MM.1S (cell line): ENCODE measurements around the gene DLG5.

Source experiments
- DNase-seq: peaks from one replicate; pipeline ENCODE4 v3.0.0-alpha.2; 2015
- H2AFZ ChIP-seq: fragments of 300-600 bp; sonication (generic); 2 replicates; pipeline ENCODE4 v1.6.0; 2016; ENCODE audit warnings: antibody characterized with exemption, low read length
- H3F3A ChIP-seq: fragments of 300-600 bp; sonication (generic); 2 replicates; pipeline ENCODE4 v1.6.1; 2016; ENCODE audit warnings: mild to moderate bottlenecking, antibody characterized with exemption, low read length, moderate library complexity, mixed read lengths; ENCODE audit not compliant: insufficient read depth
- H3K27ac ChIP-seq: fragments of 300-600 bp; sonication (generic); 2 replicates; pipeline ENCODE4 v1.5.1; 2016; ENCODE audit warnings: mild to moderate bottlenecking, low read length
- H3K27me3 ChIP-seq: fragments of 300-600 bp; sonication (generic); replicated peaks from 2 replicates; pipeline ENCODE4 v1.6.0; 2016; ENCODE audit warnings: low read length; ENCODE audit not compliant: insufficient read depth
- H3K36me3 ChIP-seq: fragments of 300-600 bp; sonication (generic); replicated peaks from 2 replicates; pipeline ENCODE4 v1.6.1; 2016; ENCODE audit warnings: mild to moderate bottlenecking, low read length, mixed read lengths; ENCODE audit not compliant: insufficient read depth
- H3K4me1 ChIP-seq: fragments of 300-600 bp; sonication (generic); 2 replicates; pipeline ENCODE4 v1.6.1; 2016; ENCODE audit warnings: low read length, mixed read lengths
- H3K4me2 ChIP-seq: fragments of 300-600 bp; sonication (generic); 2 replicates; pipeline ENCODE4 v1.6.0; 2016; ENCODE audit warnings: low read depth, low read length
- H3K4me3 ChIP-seq: fragments of 300-600 bp; sonication (generic); 2 replicates; pipeline ENCODE4 v1.5.1; 2016; ENCODE audit warnings: low read length, mixed read lengths
- H3K79me2 ChIP-seq: fragments of 300-600 bp; sonication (generic); 2 replicates; pipeline ENCODE4 v1.6.1; 2016; ENCODE audit warnings: mixed run types, low read length, mixed read lengths
- H3K9ac ChIP-seq: fragments of 300-600 bp; sonication (generic); 2 replicates; pipeline ENCODE4 v1.6.1; 2016; ENCODE audit warnings: low read length, mixed read lengths
- H3K9me2 ChIP-seq: fragments of 300-600 bp; sonication (generic); replicated peaks from 2 replicates; pipeline ENCODE4 v1.6.1; 2016; ENCODE audit warnings: mild to moderate bottlenecking, low read length, mixed read lengths; ENCODE audit not compliant: insufficient read depth
- H3K9me3 ChIP-seq: fragments of 300-600 bp; sonication (generic); replicated peaks from 2 replicates; pipeline ENCODE4 v1.6.1; 2016; ENCODE audit warnings: mild to moderate bottlenecking, low read length, mixed read lengths; ENCODE audit not compliant: insufficient read depth
- H4K20me1 ChIP-seq: fragments of 300-600 bp; sonication (generic); 2 replicates; pipeline ENCODE4 v1.6.1; 2016; ENCODE audit warnings: mild to moderate bottlenecking, low read length, moderate library complexity, mixed read lengths; ENCODE audit not compliant: insufficient read depth
- CTCF ChIP-seq: fragments of 300-600 bp; sonication (generic); IDR thresholded peaks from 2 replicates; pipeline ENCODE4 v1.5.1; 2016; ENCODE audit warnings: antibody characterized with exemption, low read length, mixed read lengths
- EZH2 ChIP-seq: fragments of 300-600 bp; sonication (generic); optimal IDR thresholded peaks from 2 replicates; pipeline ENCODE3; 2017; ENCODE audit warnings: low read depth, mild to moderate bottlenecking, antibody characterized with exemption, low read length, mixed read lengths
- EZH2phosphoT487 ChIP-seq: fragments of 300-600 bp; sonication (generic); IDR thresholded peaks from 2 replicates; pipeline ENCODE4 v1.6.1; 2018; ENCODE audit warnings: antibody characterized with exemption, low read length

DLG5 gene

GRCh38 chr10:77792155-77792554 is 134.4 kb downstream of the DLG5 start:
- H3K27ac ChIP-seq = no peak overlapping the region
- no peak overlapping the region for H3K9ac ChIP-seq
- no peak for DNase-seq
- H3K36me3 ChIP-seq = no peaks in the 10 kb centered on the region
- no peaks in the 10 kb centered on the region for H3K9me3 ChIP-seq
- H3K4me1 ChIP-seq = no peaks in the 10 kb centered on the region
- no peaks in the 10 kb centered on the region for H3K27me3 ChIP-seq
- no peak overlapping the region for H3K4me3 ChIP-seq
- TF ChIP-seq EZH2 (no peak), EZH2phosphoT487 (no peak), CTCF (no peak)
- no peak overlapping the region for H2AFZ ChIP-seq
- H3K79me2 ChIP-seq = no peaks in the 10 kb centered on the region
- H3F3A ChIP-seq = no peaks in the 10 kb centered on the region
- no peaks in the 10 kb centered on the region for H3K9me2 ChIP-seq
- H4K20me1 ChIP-seq = no peaks in the 10 kb centered on the region
- no peak overlapping the region for H3K4me2 ChIP-seq

DNA sequence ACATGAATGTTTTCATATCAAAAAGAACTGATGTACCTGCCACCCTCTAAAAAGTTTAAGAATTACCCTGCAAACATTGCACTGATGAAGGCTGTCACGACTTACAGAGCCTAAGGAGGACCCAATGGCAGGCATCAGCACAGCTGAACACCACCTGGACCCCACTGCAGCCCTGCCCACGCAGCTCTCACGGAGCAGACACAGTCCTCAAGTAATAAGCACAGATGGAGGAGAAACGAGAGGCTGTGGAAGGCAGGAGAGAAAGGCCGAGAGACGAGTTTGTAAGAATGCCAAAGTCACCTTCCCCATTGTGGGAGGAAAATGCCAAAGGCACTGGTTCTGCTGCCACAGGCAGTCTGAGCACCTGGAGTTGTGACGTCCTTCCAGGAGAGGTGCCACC is 135.0 kb downstream of the DLG5 start:
- Histone ChIP-seq H3F3A (no peaks in the 10 kb centered on the region), H4K20me1 (no peaks in the 10 kb centered on the region), H3K27ac (no peak overlapping the region), H3K9me3 (no peaks in the 10 kb centered on the region), H3K36me3 (no peaks in the 10 kb centered on the region), H3K9ac (no peak overlapping the region), H3K27me3 (no peaks in the 10 kb centered on the region), H3K4me2 (no peak overlapping the region), H3K9me2 (no peaks in the 10 kb centered on the region), H3K4me1 (no peaks in the 10 kb centered on the region), H3K79me2 (no peaks in the 10 kb centered on the region), H3K4me3 (no peak overlapping the region), H2AFZ (no peak overlapping the region)
- TF ChIP-seq CTCF = no peak
- TF ChIP-seq EZH2 = no peak
- no peak for TF ChIP-seq EZH2phosphoT487
- DNase-seq = no peak

- no peaks in the 10 kb centered on the region for H3K9me3 ChIP-seq
- no peaks in the 10 kb centered on the region for H3K4me1 ChIP-seq
- no peaks in the 10 kb centered on the region for H3K36me3 ChIP-seq
- no peaks in the 10 kb centered on the region for H3K27me3 ChIP-seq
- no peak overlapping the region for H3K4me3 ChIP-seq
- H3K4me2 ChIP-seq = no peak overlapping the region
- no peaks in the 10 kb centered on the region for H3F3A ChIP-seq
- H2AFZ ChIP-seq = no peak overlapping the region
- no peaks in the 10 kb centered on the region for H3K79me2 ChIP-seq
- no peak overlapping the region for H3K27ac ChIP-seq
- H4K20me1 ChIP-seq = no peaks in the 10 kb centered on the region
- TF ChIP-seq EZH2 (no peak), EZH2phosphoT487 (no peak), CTCF (no peak)
- no peaks in the 10 kb centered on the region for H3K9me2 ChIP-seq
- no peak overlapping the region for H3K9ac ChIP-seq
- DNase-seq = no peak
Measured at GRCh38 chr10:77789861-77790260, 136.7 kb downstream of the DLG5 start.

GRCh38 chr10:77789016-77789415 is 137.5 kb downstream of the DLG5 start:
- DNase-seq = no peak
- H3K36me3 ChIP-seq = no peaks in the 10 kb centered on the region
- H3K4me2 ChIP-seq = no peak overlapping the region

More at GRCh38 chr10:77789016-77789415, 137.5 kb downstream of the DLG5 start:
- Histone ChIP-seq H3K79me2 (no peaks in the 10 kb centered on the region), H3K4me1 (no peaks in the 10 kb centered on the region), H3K9me2 (no peaks in the 10 kb centered on the region), H3K9me3 (no peaks in the 10 kb centered on the region), H3K27me3 (no peaks in the 10 kb centered on the region), H4K20me1 (no peaks in the 10 kb centered on the region), H2AFZ (no peak overlapping the region), H3K4me3 (no peak overlapping the region), H3F3A (no peaks in the 10 kb centered on the region), H3K27ac (no peak overlapping the region), H3K9ac (no peak overlapping the region)
- TF ChIP-seq EZH2 (no peak), EZH2phosphoT487 (no peak), CTCF (no peak)
